Prostate gland (tissue), 2 donors: ENCODE measurements around the gene SGF29. TPM values are rescaled to one million over a fixed set of nuclear protein-coding genes. Genes with fewer than 3 reads are reported as not detected.

Experiments
- total RNA-seq, 2 donors: library from RNA; depleted of rRNA; stranded (reverse); fragments of >200 nt; gene quantifications; one replicate each; pipeline ENCODE4 v1.1.0, GENCODE V29; 2016

Gene SGF29
- total RNA-seq, 2 donors from 2014 or later, result 32.2 to 59.7 TPM

Other genes starting within 250 kb of the SGF29 start
- gene NPIPB6, start 190.4 kb upstream of the SGF29 start, total RNA-seq, result 1 to 10 TPM; 2.7 to 3.1 TPM
- gene EIF3CL, start 150.1 kb upstream of the SGF29 start, total RNA-seq, result 100 to 1,000 TPM; 155 to 261 TPM
- gene NPIPB7, start 81.6 kb upstream of the SGF29 start, total RNA-seq, result not detected
- gene CLN3, start 61.8 kb upstream of the SGF29 start, total RNA-seq, result 10 to 100 TPM; 30.6 to 47.3 TPM
- gene APOBR, start 59.3 kb upstream of the SGF29 start, total RNA-seq, result 1 to 10 TPM; 1.3 to 3.4 TPM
- gene IL27, start 47.1 kb upstream of the SGF29 start, total RNA-seq, result not detected
- 100 to 1,000 TPM in 1 of 2 donors, 10 to 100 TPM in 1; 79.6 to 107 TPM for gene NUPR1, start 14.9 kb upstream of the SGF29 start, total RNA-seq
- gene SULT1A2, start 43.1 kb downstream of the SGF29 start, total RNA-seq, result 1 to 10 TPM in 1 of 2 donors, under 1 TPM in 1; 0.96 to 3.1 TPM
- gene SULT1A1, start 56.1 kb downstream of the SGF29 start, total RNA-seq, result 10 to 100 TPM; 17.6 to 21.5 TPM
- 1 to 10 TPM in 1 of 2 donors, not detected in 1; 6.0 TPM for gene NPIPB8, start 84.1 kb downstream of the SGF29 start, total RNA-seq
- 100 to 1,000 TPM; 186 to 373 TPM for gene EIF3C, start 157.5 kb downstream of the SGF29 start, total RNA-seq
- gene NPIPB9, start 197.9 kb downstream of the SGF29 start, total RNA-seq, result 1 to 10 TPM in 1 of 2 donors, not detected in 1; 6.2 TPM